Measurements from ENCODE around the gene ZIC1. TPM values are rescaled to one million over a fixed set of nuclear protein-coding genes. Genes with fewer than 3 reads are reported as not detected.

Gene ZIC1
- total and polyA plus RNA-seq, 2 of the 13 experiments (the other 11 are each of a cell fraction or from before 2014, with no cell fraction given): not detected

DNA sequence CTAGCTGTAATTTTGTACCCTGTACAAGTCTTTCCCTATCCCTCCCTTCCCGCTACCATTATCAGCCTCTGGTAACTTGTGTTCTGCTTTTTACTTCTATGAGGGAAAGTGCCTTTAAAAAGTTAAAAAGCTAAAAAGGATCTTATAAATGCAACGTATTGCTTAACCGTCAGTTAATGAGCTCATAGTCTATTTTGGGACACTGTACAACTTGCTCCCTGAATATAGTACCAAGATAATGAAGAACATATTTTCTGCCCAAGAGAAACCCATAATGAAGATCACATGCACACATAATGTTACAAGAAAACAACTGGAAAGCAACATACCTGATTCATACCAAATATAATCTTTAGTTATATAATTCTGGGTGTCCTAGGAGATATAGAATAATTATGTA lies 22.6 kb downstream of the ZIC1 start (continued):
- TF ChIP-seq, protein P1, sequence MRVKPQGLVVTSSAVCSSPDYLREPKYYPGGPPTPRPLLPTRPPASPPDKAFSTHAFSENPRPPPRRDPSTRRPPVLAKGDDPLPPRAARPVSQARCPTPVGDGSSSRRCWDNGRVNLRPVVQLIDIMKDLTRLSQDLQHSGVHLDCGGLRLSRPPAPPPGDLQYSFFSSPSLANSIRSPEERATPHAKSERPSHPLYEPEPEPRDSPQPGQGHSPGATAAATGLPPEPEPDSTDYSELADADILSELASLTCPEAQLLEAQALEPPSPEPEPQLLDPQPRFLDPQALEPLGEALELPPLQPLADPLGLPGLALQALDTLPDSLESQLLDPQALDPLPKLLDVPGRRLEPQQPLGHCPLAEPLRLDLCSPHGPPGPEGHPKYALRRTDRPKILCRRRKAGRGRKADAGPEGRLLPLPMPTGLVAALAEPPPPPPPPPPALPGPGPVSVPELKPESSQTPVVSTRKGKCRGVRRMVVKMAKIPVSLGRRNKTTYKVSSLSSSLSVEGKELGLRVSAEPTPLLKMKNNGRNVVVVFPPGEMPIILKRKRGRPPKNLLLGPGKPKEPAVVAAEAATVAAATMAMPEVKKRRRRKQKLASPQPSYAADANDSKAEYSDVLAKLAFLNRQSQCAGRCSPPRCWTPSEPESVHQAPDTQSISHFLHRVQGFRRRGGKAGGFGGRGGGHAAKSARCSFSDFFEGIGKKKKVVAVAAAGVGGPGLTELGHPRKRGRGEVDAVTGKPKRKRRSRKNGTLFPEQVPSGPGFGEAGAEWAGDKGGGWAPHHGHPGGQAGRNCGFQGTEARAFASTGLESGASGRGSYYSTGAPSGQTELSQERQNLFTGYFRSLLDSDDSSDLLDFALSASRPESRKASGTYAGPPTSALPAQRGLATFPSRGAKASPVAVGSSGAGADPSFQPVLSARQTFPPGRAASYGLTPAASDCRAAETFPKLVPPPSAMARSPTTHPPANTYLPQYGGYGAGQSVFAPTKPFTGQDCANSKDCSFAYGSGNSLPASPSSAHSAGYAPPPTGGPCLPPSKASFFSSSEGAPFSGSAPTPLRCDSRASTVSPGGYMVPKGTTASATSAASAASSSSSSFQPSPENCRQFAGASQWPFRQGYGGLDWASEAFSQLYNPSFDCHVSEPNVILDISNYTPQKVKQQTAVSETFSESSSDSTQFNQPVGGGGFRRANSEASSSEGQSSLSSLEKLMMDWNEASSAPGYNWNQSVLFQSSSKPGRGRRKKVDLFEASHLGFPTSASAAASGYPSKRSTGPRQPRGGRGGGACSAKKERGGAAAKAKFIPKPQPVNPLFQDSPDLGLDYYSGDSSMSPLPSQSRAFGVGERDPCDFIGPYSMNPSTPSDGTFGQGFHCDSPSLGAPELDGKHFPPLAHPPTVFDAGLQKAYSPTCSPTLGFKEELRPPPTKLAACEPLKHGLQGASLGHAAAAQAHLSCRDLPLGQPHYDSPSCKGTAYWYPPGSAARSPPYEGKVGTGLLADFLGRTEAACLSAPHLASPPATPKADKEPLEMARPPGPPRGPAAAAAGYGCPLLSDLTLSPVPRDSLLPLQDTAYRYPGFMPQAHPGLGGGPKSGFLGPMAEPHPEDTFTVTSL (CRISPR knock-in tag; IDR thresholded peaks at IDR 0.05; ENCODE audit: borderline replicate concordance): no peak
- TF ChIP-seq HNRNPK (IDR thresholded peaks at IDR 0.05; ENCODE audit: low read depth, low read length, poor library complexity, severe bottlenecking) (no peak), PCBP2 (optimal IDR thresholded peaks at IDR 0.05; ENCODE audit: low read depth, low read length, poor library complexity, severe bottlenecking) (no peak), MEIS1 (CRISPR knock-in tag; IDR thresholded peaks at IDR 0.05; ENCODE audit: borderline replicate concordance) (no peak), ZNF800 (CRISPR knock-in tag; IDR thresholded peaks at IDR 0.05) (no peak), HNF1A (IDR thresholded peaks at IDR 0.05; ENCODE audit: low read depth) (no peak), HNF1A (CRISPR knock-in tag; IDR thresholded peaks at IDR 0.05; ENCODE audit: borderline replicate concordance) (no peak), NPAS2 (CRISPR knock-in tag; IDR thresholded peaks at IDR 0.05; ENCODE audit: borderline replicate concordance) (no peak)
- TF ChIP-seq, protein P2, sequence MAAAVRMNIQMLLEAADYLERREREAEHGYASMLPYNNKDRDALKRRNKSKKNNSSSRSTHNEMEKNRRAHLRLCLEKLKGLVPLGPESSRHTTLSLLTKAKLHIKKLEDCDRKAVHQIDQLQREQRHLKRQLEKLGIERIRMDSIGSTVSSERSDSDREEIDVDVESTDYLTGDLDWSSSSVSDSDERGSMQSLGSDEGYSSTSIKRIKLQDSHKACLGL (CRISPR knock-in tag; IDR thresholded peaks at IDR 0.05): no peak
